Transverse colon (tissue), 4 donors: ENCODE measurements around the gene HMCN1. TPM values are rescaled to one million over a fixed set of nuclear protein-coding genes. Genes with fewer than 3 reads are reported as not detected.

Experiments
- DNase-seq: peaks from one replicate; pipeline ENCODE4 v3.0.0-alpha.2; 2019
- H3K27ac ChIP-seq, 4 donors: fragments of 200-600 bp; sonication (generic); 2 replicates each; pipeline ENCODE4 v1.5.1; 2016 to 2018; ENCODE audit warnings: inconsistent platforms in 4 of 4
- H3K27me3 ChIP-seq: fragments of 200-600 bp; sonication (generic); 2 replicates; pipeline ENCODE4 v1.5.1; 2017; ENCODE audit warnings: inconsistent platforms
- H3K36me3 ChIP-seq, 4 donors: fragments of 200-600 bp; sonication (generic); 2 replicates each; pipeline ENCODE4 v1.5.1; 2017 to 2019; ENCODE audit warnings: inconsistent platforms in 4 of 4
- H3K4me1 ChIP-seq, 4 donors: fragments of 200-600 bp; sonication (generic); 2 replicates each; pipeline ENCODE4 v1.5.1; 2017 to 2020; ENCODE audit warnings: inconsistent platforms in 4 of 4
- H3K4me3 ChIP-seq, 4 donors: fragments of 200-600 bp; sonication (generic); 1 replicate in 1 of 4; 2 replicates in 3 of 4; pipeline versions ENCODE4 v1.5.1 to v1.6.1; 2017 to 2019; ENCODE audit warnings: inconsistent platforms in 4 of 4
- H3K9me3 ChIP-seq, 2 donors: fragments of 200-600 bp; sonication (generic); 2 replicates each; pipeline ENCODE4 v1.5.1; 2017 to 2019; ENCODE audit warnings: inconsistent platforms in 2 of 2
- EP300 ChIP-seq: sonication (generic); formaldehyde crosslinking; IDR thresholded peaks from one replicate; pipeline ENCODE4 v1.6.1; 2017; ENCODE audit warnings: antibody characterized with exemption, low read depth
- POLR2A ChIP-seq: fragments of 450-650 bp; IDR thresholded peaks from one replicate; pipeline ENCODE4 v1.6.1; 2016; ENCODE audit warnings: antibody characterized with exemption, mild to moderate bottlenecking, moderate library complexity
- POLR2AphosphoS5 ChIP-seq, 3 donors: sonication (generic); formaldehyde crosslinking; IDR thresholded peaks; one replicate each; pipeline ENCODE4 v1.6.1; 2016; ENCODE audit warnings: antibody characterized with exemption in 3 of 3
- WGBS, 2 donors: methylation state at CpG; one replicate each; pipeline ENCODE4 v1.1.5; 2018; ENCODE audit warnings: low coverage in 1 of 2; 5-methylcytosine and 5-hydroxymethylcytosine counted together
- in situ Hi-C, 4 donors: fragments of 200-750 bp; cut with MboI; loops; one replicate each; pipeline versions ENCODE4 v1.15.0 to v1.15.1; 2017; ENCODE audit warnings: low sequenced_read_pairs in 3 of 4, low pct_ligation_motif_present in 1 of 4, low pct_unique_long_range_greater_than_20kb in 1 of 4
- intact Hi-C: fragments of 100-400 bp; cut with DNase I; formaldehyde crosslinking; loops from one replicate; pipeline ENCODE4 v1.15.1; 2023; ENCODE audit warnings: low total_unique reads
- total RNA-seq, 4 donors: library from RNA; depleted of rRNA; stranded (reverse); fragments of >200 nt; gene quantifications; one replicate each; pipeline ENCODE4 v1.1.0, GENCODE V29; 2016
- TF ChIP-seq, protein P1 (sequence below), 5 experiments: fragments of 200-600 bp in 3 of 5; fragments of 450-650 bp in 2 of 5; sonication (generic) in 3 of 5; IDR thresholded peaks; 1 replicate in 2 of 5; 2 replicates in 3 of 5; pipeline ENCODE4 v1.5.1; 2016 to 2017; ENCODE audit warnings: antibody characterized with exemption in 5 of 5, inconsistent platforms in 3 of 5, mild to moderate bottlenecking in 2 of 5, moderate library complexity in 1 of 5

HMCN1 gene
- total RNA-seq, 4 donors from 2014 or later = 1.1 to 2.7 (median 2.1) TPM

DNA sequence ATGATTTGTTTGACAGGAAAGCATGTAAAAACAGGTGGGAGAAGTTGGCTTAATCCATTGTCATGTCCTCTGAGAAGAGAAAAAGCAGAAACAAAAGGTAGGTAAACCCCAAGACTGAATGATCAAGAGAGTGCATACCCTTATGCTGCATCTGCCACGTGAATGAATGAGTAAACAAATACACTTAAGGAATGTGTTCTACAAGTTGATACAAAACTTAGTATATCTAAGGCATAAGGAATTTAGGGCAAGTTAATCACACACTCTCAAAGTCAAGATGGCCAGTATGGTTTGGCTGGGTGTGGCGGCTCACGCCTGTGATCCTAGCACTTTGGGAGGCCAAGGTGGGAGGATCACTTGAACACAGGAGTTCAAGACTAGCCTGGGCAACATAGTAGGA lies 34.2 kb downstream of the HMCN1 start:
- Histone ChIP-seq H3K36me3 (no peaks in the 10 kb centered on the region), H3K4me3 (no peak overlapping the region), H3K27ac (no peak overlapping the region), H3K4me1 (no peaks in the 10 kb centered on the region), H3K27me3 (no peaks in the 10 kb centered on the region), H3K9me3 (no peaks in the 10 kb centered on the region)
- no peak for DNase-seq
- 91 to 94% methylated on average over 2 to 3 of the region's 3 CpGs for WGBS, 2 donors
- no peak for TF ChIP-seq EP300
- TF ChIP-seq POLR2AphosphoS5 (IDR thresholded peaks at IDR 0.05) = no peak
- no peak for TF ChIP-seq POLR2A
- TF ChIP-seq, protein P1, sequence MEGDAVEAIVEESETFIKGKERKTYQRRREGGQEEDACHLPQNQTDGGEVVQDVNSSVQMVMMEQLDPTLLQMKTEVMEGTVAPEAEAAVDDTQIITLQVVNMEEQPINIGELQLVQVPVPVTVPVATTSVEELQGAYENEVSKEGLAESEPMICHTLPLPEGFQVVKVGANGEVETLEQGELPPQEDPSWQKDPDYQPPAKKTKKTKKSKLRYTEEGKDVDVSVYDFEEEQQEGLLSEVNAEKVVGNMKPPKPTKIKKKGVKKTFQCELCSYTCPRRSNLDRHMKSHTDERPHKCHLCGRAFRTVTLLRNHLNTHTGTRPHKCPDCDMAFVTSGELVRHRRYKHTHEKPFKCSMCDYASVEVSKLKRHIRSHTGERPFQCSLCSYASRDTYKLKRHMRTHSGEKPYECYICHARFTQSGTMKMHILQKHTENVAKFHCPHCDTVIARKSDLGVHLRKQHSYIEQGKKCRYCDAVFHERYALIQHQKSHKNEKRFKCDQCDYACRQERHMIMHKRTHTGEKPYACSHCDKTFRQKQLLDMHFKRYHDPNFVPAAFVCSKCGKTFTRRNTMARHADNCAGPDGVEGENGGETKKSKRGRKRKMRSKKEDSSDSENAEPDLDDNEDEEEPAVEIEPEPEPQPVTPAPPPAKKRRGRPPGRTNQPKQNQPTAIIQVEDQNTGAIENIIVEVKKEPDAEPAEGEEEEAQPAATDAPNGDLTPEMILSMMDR (IDR thresholded peaks at IDR 0.05) = no peak
- intact Hi-C loops (loop anchor here (10.0 kb wide), 1 partner anchor 106 kb away; no protein-coding TSS in a partner anchor), in situ Hi-C loops (no loop called here)

DNA sequence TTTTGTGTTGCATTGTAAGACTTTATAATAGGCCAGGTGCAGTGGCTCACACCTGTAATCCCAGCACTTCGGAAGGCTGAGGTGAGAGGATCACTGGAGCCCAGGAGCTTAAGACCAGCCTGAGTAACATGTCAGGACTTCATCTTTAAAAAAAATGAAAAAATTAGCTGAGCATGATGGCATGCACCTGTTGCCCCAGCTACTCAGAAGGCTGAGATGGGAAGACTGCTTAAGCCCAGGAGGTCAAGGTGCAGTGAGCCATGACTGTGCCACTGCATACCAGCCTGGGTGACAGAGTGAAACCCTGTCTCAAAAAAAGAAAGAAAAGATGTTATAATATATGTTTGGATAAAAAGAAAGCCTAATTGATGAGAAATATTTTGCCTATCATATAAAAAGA lies 34.9 kb downstream of the HMCN1 start:
- no peak for DNase-seq
- WGBS, 2 donors = 88% methylated on average over 1 of the region's 1 CpG; no CpG with 5 or more reads in 1 of the 2 donors
- Histone ChIP-seq H3K36me3 (no peaks in the 10 kb centered on the region), H3K4me1 (no peaks in the 10 kb centered on the region), H3K27me3 (no peaks in the 10 kb centered on the region), H3K9me3 (no peaks in the 10 kb centered on the region), H3K27ac (no peak overlapping the region), H3K4me3 (no peak overlapping the region)
- intact Hi-C loops = loop anchor here (10.0 kb wide), 1 partner anchor 106 kb away; no protein-coding TSS in a partner anchor
- in situ Hi-C loops = no loop called here
- TF ChIP-seq POLR2A = no peak
- TF ChIP-seq, protein P1 (IDR thresholded peaks at IDR 0.05) = no peak
- no peak for TF ChIP-seq EP300
- no peak for TF ChIP-seq POLR2AphosphoS5 (IDR thresholded peaks at IDR 0.05)

- H3K9me3 ChIP-seq = no peaks in the 10 kb centered on the region
- in situ Hi-C loops (no loop called here), intact Hi-C loops (no loop called here)
- TF ChIP-seq POLR2A = no peak
- TF ChIP-seq POLR2AphosphoS5 (IDR thresholded peaks at IDR 0.05) = no peak
- TF ChIP-seq, protein P1 (IDR thresholded peaks at IDR 0.05) = no peak
- no peak for TF ChIP-seq EP300
- H3K36me3 ChIP-seq = no peaks in the 10 kb centered on the region
- no peak overlapping the region for H3K4me3 ChIP-seq
- 48 to 68% methylated on average over 5 of the region's 5 CpGs for WGBS, 2 donors
- H3K27me3 ChIP-seq = no peaks in the 10 kb centered on the region
- no peak overlapping the region for H3K27ac ChIP-seq
- DNase-seq = no peak
- H3K4me1 ChIP-seq = no peaks in the 10 kb centered on the region
These were observed 40.2 kb downstream of the HMCN1 start for GRCh38 chr1:185774394-185774793.

- Histone ChIP-seq H3K4me3 (no peak overlapping the region), H3K9me3 (no peaks in the 10 kb centered on the region), H3K27ac (no peak overlapping the region), H3K4me1 (no peaks in the 10 kb centered on the region), H3K27me3 (no peaks in the 10 kb centered on the region), H3K36me3 (no peaks in the 10 kb centered on the region)
- TF ChIP-seq, protein P1 (IDR thresholded peaks at IDR 0.05) = no peak
- TF ChIP-seq POLR2AphosphoS5 (IDR thresholded peaks at IDR 0.05) (no peak), EP300 (no peak), POLR2A (no peak)
- no peak for DNase-seq
- in situ Hi-C loops (no loop called here), intact Hi-C loops (no loop called here)
These were observed 41.3 kb downstream of the HMCN1 start for GRCh38 chr1:185775501-185775900.
